Measurements from ENCODE around the gene MTHFD1L.
"Not testable (repeated sequence)": the region's sequence is repeated elsewhere in the genome, so short reads cannot be mapped to it uniquely, and the experiment has no call there.

The MTHFD1L gene

DNA sequence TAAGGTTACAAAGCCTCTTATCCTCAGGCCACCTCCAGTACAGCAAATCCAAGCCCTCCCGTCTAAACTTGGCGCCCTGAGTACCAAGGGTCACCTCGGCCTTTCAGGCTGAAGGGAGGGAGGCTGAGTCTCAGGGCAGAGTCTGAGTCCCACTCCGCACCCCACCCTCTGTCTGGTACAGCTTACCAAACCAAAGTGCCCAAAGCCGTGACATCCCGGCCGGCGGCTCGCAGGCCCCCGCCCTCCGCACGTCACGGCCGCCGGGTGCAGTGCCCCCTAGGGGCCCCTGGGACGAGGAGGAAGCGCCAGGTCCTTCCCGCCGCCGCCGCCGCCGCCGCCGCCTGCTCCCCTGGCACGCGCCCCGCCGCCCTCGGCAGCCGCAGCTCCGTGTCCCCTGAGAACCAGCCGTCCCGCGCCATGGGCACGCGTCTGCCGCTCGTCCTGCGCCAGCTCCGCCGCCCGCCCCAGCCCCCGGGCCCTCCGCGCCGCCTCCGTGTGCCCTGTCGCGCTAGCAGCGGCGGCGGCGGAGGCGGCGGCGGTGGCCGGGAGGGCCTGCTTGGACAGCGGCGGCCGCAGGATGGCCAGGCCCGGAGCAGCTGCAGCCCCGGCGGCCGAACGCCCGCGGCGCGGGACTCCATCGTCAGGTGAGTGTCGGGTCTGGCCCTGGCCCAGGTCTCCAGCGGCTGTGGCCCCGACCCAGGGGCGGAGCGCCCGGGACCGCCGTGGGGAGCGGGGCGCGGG lies at the start of gene MTHFD1L:
MTHFD1L (plus strand) TSS at position 297 of the 741 bp plus-strand sequence; CDS start at position 418, 121 bp downstream.
- Histone ChIP-seq H3K27ac (ENCODE audit: low read depth, low read length) (peak within 1 kb of the TSS; percentile 74), H3F3A (ENCODE audit: insufficient read depth) (no peaks in the 10 kb centered on the region), H3K4me2 (ENCODE audit: low read depth, low read length, poor library complexity, severe bottlenecking) (peak within 1 kb of the TSS; percentile 81), H3K27me3 (ENCODE audit: low read length) (no peaks in the 10 kb centered on the region), H3K9ac (ENCODE audit: low read length) (peak within 1 kb of the TSS; percentile 98), H3K4me3 (ENCODE audit: insufficient read depth, low read length, poor library complexity, severe bottlenecking) (peak within 1 kb of the TSS; percentile 96), H3K9me2 (replicated peaks; ENCODE audit: insufficient read depth, low read length) (no peaks in the 10 kb centered on the region), H3K36me3 (ENCODE audit: low read length) (no peaks in the 10 kb centered on the region), H4K20me1 (ENCODE audit: low read depth, low read length) (peaks cover 5% of the 10 kb centered on the region; the same call in 1 of the 2 replicates), H2AFZ (ENCODE audit: low read depth, low read length, severe bottlenecking) (peak within 1 kb of the TSS; percentile 98), H3K9me3 (ENCODE audit: insufficient read depth, low read length) (no peaks in the 10 kb centered on the region), H3K79me2 (ENCODE audit: insufficient read depth, low read length) (peaks cover 48% of the 10 kb centered on the region)
- TF ChIP-seq CTCF (IDR thresholded peaks at IDR 0.05; ENCODE audit: insufficient read depth, low read length, poor library complexity, severe bottlenecking) (peak; percentile 23), EZH2phosphoT487 (conservative IDR thresholded peaks at IDR 0.05; ENCODE audit: low read length) (no peak)

- not testable (repeated sequence) for H3K36me3 ChIP-seq (ENCODE audit: low read length); H3K27me3 ChIP-seq (ENCODE audit: low read length); H2AFZ ChIP-seq (ENCODE audit: low read depth, low read length, severe bottlenecking); H4K20me1 ChIP-seq (ENCODE audit: low read depth, low read length); H3F3A ChIP-seq (ENCODE audit: insufficient read depth); H3K9me2 ChIP-seq (replicated peaks; ENCODE audit: insufficient read depth, low read length); H3K9ac ChIP-seq (ENCODE audit: low read length); H3K79me2 ChIP-seq (ENCODE audit: insufficient read depth, low read length); H3K4me2 ChIP-seq (ENCODE audit: low read depth, low read length, poor library complexity, severe bottlenecking); H3K9me3 ChIP-seq (ENCODE audit: insufficient read depth, low read length); H3K4me3 ChIP-seq (ENCODE audit: insufficient read depth, low read length, poor library complexity, severe bottlenecking); H3K27ac ChIP-seq (ENCODE audit: low read depth, low read length)
Measured at GRCh38 chr6:150816554-150816953, 48.9 kb upstream of the MTHFD1L start.

GRCh38 chr6:150822932-150823331 lies 42.6 kb upstream of the MTHFD1L start:
- no peak overlapping the region for H3K4me2 ChIP-seq (ENCODE audit: low read depth, low read length, poor library complexity, severe bottlenecking)
- H3F3A ChIP-seq (ENCODE audit: insufficient read depth), result no peaks in the 10 kb centered on the region
- no peak overlapping the region for H2AFZ ChIP-seq (ENCODE audit: low read depth, low read length, severe bottlenecking)
- no peak overlapping the region for H3K27ac ChIP-seq (ENCODE audit: low read depth, low read length)
- no peak for TF ChIP-seq EZH2phosphoT487 (conservative IDR thresholded peaks at IDR 0.05; ENCODE audit: low read length)
- TF ChIP-seq CTCF (IDR thresholded peaks at IDR 0.05; ENCODE audit: insufficient read depth, low read length, poor library complexity, severe bottlenecking), result no peak
- peaks cover 2% of the 10 kb centered on the region; the same call in 1 of the 2 replicates for H3K36me3 ChIP-seq (ENCODE audit: low read length)
- no peak overlapping the region for H3K4me3 ChIP-seq (ENCODE audit: insufficient read depth, low read length, poor library complexity, severe bottlenecking)
- no peak overlapping the region for H3K9ac ChIP-seq (ENCODE audit: low read length)
- no peaks in the 10 kb centered on the region for H3K79me2 ChIP-seq (ENCODE audit: insufficient read depth, low read length)
- H4K20me1 ChIP-seq (ENCODE audit: low read depth, low read length), result no peaks in the 10 kb centered on the region
- H3K27me3 ChIP-seq (ENCODE audit: low read length), result no peaks in the 10 kb centered on the region
- H3K9me3 ChIP-seq (ENCODE audit: insufficient read depth, low read length), result no peaks in the 10 kb centered on the region
- H3K9me2 ChIP-seq (replicated peaks; ENCODE audit: insufficient read depth, low read length), result no peaks in the 10 kb centered on the region

DNA sequence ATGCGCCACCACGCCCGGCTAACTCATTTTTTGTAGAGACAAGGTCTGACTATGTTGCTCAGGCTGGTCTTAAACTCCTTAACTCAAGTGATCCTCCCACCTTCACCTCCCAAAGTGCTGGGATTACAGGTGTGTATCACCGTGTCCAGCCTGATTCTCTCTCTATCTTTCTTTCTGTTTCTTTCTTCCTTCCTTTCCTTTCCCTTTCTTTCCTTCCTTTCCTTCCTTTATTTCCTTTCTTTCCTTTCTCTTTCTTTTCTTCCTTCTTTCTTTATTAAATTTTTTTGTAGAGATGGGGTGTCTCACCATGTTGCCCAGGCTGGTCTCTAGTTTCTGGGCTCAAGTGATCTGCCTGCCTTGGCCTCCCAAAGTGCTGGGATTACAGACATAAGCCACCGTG lies 38.7 kb upstream of the MTHFD1L start:
- H3K9me3 ChIP-seq (ENCODE audit: insufficient read depth, low read length), result no peaks in the 10 kb centered on the region
- no peak overlapping the region for H2AFZ ChIP-seq (ENCODE audit: low read depth, low read length, severe bottlenecking)
- H3K9ac ChIP-seq (ENCODE audit: low read length), result no peak overlapping the region
- no peaks in the 10 kb centered on the region for H4K20me1 ChIP-seq (ENCODE audit: low read depth, low read length)
- no peaks in the 10 kb centered on the region for H3K9me2 ChIP-seq (replicated peaks; ENCODE audit: insufficient read depth, low read length)
- H3K4me2 ChIP-seq (ENCODE audit: low read depth, low read length, poor library complexity, severe bottlenecking), result no peak overlapping the region
- no peak overlapping the region for H3K4me3 ChIP-seq (ENCODE audit: insufficient read depth, low read length, poor library complexity, severe bottlenecking)
- no peaks in the 10 kb centered on the region for H3K27me3 ChIP-seq (ENCODE audit: low read length)
- H3K79me2 ChIP-seq (ENCODE audit: insufficient read depth, low read length), result no peaks in the 10 kb centered on the region
- TF ChIP-seq CTCF (IDR thresholded peaks at IDR 0.05; ENCODE audit: insufficient read depth, low read length, poor library complexity, severe bottlenecking) (no peak), EZH2phosphoT487 (conservative IDR thresholded peaks at IDR 0.05; ENCODE audit: low read length) (no peak)
- no peaks in the 10 kb centered on the region; the same call in 1 of the 2 replicates for H3K36me3 ChIP-seq (ENCODE audit: low read length)
- H3K27ac ChIP-seq (ENCODE audit: low read depth, low read length), result no peak overlapping the region
- H3F3A ChIP-seq (ENCODE audit: insufficient read depth), result no peaks in the 10 kb centered on the region

DNA sequence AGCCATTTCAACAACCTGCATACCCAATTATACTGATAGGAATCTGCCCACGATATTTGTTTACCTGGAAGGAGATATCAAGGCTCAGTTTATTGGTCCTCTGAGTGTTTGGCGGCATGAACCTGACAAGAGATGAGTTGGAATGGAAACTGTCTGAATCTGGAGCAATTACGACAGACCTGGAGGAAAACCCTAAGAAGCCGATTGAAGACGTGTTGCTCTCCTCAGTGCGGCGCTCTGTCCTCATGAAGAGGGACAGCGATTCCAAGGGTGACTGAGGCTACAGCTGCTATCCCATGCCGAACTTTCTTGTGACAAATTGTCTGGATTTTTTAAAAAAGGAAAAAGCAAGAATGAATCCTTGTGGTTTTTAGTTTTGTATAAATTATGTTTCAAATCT lies 37.4 kb upstream of the MTHFD1L start:
- not testable (repeated sequence) for H3K9me3 ChIP-seq (ENCODE audit: insufficient read depth, low read length); H3K9ac ChIP-seq (ENCODE audit: low read length); H3F3A ChIP-seq (ENCODE audit: insufficient read depth); H3K4me3 ChIP-seq (ENCODE audit: insufficient read depth, low read length, poor library complexity, severe bottlenecking); H3K79me2 ChIP-seq (ENCODE audit: insufficient read depth, low read length); H3K36me3 ChIP-seq (ENCODE audit: low read length); H2AFZ ChIP-seq (ENCODE audit: low read depth, low read length, severe bottlenecking); H3K4me2 ChIP-seq (ENCODE audit: low read depth, low read length, poor library complexity, severe bottlenecking); H3K27ac ChIP-seq (ENCODE audit: low read depth, low read length); H3K27me3 ChIP-seq (ENCODE audit: low read length); H4K20me1 ChIP-seq (ENCODE audit: low read depth, low read length); H3K9me2 ChIP-seq (replicated peaks; ENCODE audit: insufficient read depth, low read length)

All from SU-DHL-6 (cell line).